ENCODE results near the gene ACTL10. TPM values are rescaled to one million over a fixed set of nuclear protein-coding genes. Genes with fewer than 3 reads are reported as not detected.

Gene ACTL10
- total and polyA plus RNA-seq, 2 of the 4 experiments (the other 2 are of a cell fraction): 0.18 to 0.43 TPM

- Histone ChIP-seq H2BK120ac (ENCODE audit: low read depth, low read length) (no peak overlapping the region), H3K18ac (ENCODE audit: low read depth, low read length) (no peak overlapping the region), H3K27me3 (ENCODE audit: control insufficient read depth, insufficient read depth, low read length) (no peaks in the 10 kb centered on the region), H4K5ac (ENCODE audit: low read depth, low read length) (no peak overlapping the region), H4K8ac (ENCODE audit: low read depth in 2 of 2, low read length in 2 of 2) (no peak overlapping the region), H3K27ac (ENCODE audit: insufficient read depth, low read length) (no peak overlapping the region), H3K4me3 (ENCODE audit: insufficient read depth, low read depth, low read length) (no peak overlapping the region), H3K79me1 (ENCODE audit: low read depth in 1 of 2, low read length in 2 of 2) (no peaks in the 10 kb centered on the region), H3K9me1 (ENCODE audit: insufficient read depth, low read length) (no peaks in the 10 kb centered on the region), H4K20me1 (ENCODE audit: insufficient read depth, low read length) (no peaks in the 10 kb centered on the region; the same call in 1 of the 2 replicates), H2BK15ac (ENCODE audit: low read depth, low read length) (no peak overlapping the region), H2AK9ac (replicated peaks; ENCODE audit: low read depth, low read length, poor library complexity) (no peak overlapping the region), H2AK5ac (ENCODE audit: low read depth, low read length) (no peak overlapping the region), H3K23ac (ENCODE audit: low read depth, low read length) (no peak overlapping the region), H3K56ac (ENCODE audit: extremely low read depth, insufficient read depth, low read length) (no peak overlapping the region), H3K4me1 (ENCODE audit: control insufficient read depth, insufficient read depth, low read length) (no peaks in the 10 kb centered on the region), H3K9ac (ENCODE audit: low read depth, low read length) (no peak overlapping the region), H4K91ac (ENCODE audit: insufficient read depth, low read depth, low read length) (no peak overlapping the region), H3K36me3 (ENCODE audit: control insufficient read depth, insufficient read depth, low read length) (no peaks in the 10 kb centered on the region), H3K9me3 (ENCODE audit: control insufficient read depth, insufficient read depth, low read length) (no peaks in the 10 kb centered on the region), H2BK5ac (ENCODE audit: low read depth, low read length, poor library complexity, severe bottlenecking) (no peak overlapping the region), H3K14ac (replicated peaks; ENCODE audit: low read depth, low read length) (no peak overlapping the region), H3K4me2 (ENCODE audit: low read depth, low read length) (no peak overlapping the region), H3K4ac (ENCODE audit: low read depth, low read length) (no peak overlapping the region), H2AFZ (replicated peaks; ENCODE audit: low read length, poor library complexity) (no peak overlapping the region), H2BK20ac (ENCODE audit: low read depth, low read length) (no peak overlapping the region)
- dilution Hi-C loops (cut with HindIII; ENCODE audit: low sequenced_read_pairs, unreplicated experiment) (no loop called here), in situ Hi-C loops (cut with MboI; ENCODE audit: low sequenced_read_pairs) (no loop called here), intact Hi-C loops (cut with micrococcal nuclease) (no loop called here)
- DNase-seq (no peak), ATAC-seq (ENCODE audit: low read depth) (no peak)
- no TSS peak for BruUV-seq (replicated peaks)
- ChIA-PET POLR2A (ENCODE audit: unreplicated experiment) (no interaction called here), CTCF (interaction anchor here (0.6 to 0.7 kb wide), 2 partner anchors 23 to 1102 kb away, joined by 3 to 4 read pairs; no protein-coding TSS in a partner anchor)
- 94% methylated on average over 6 of the region's 27 CpGs; no CpG with 5 or more reads in 1 of the 2 experiments for WGBS, 2 experiments (ENCODE audit: extremely low coverage in 2 of 2, insufficient read length in 1 of 2)
- no peak for TF ChIP-seq MXI1 (IDR thresholded peaks at IDR 0.05; ENCODE audit: borderline replicate concordance, low read depth, low read length)
Observed at GRCh38 chr20:33701629-33702450, 35.1 kb downstream of the ACTL10 start.
